ENCODE results near the gene ELMOD3.
"Not testable (repeated sequence)": the region's sequence is repeated elsewhere in the genome, so short reads cannot be mapped to it uniquely, and the experiment has no call there.

Gene ELMOD3

GRCh38 chr2:85354286-85355072 is at the start of gene ELMOD3, which contains the start of gene RETSAT:
TSS of gene ELMOD3 (plus strand) at chr2:85354769. CDS start at chr2:85357199, 2,430 bp downstream.
TSS of gene RETSAT (minus strand) at chr2:85354528. CDS start at chr2:85354507, 21 bp downstream.
- peak; percentile 98 for DNase-seq

GRCh38 chr2:85307527-85307897 is 47.1 kb upstream of the ELMOD3 start:
- no peak for DNase-seq

- no peak for DNase-seq
Measured at GRCh38 chr2:85308201-85308600, 46.4 kb upstream of the ELMOD3 start.

GRCh38 chr2:85308896-85309555 is 45.5 kb upstream of the ELMOD3 start:
- peak; percentile 45 for DNase-seq

GRCh38 chr2:85309699-85310321 is 44.8 kb upstream of the ELMOD3 start:
- no peak for DNase-seq

GRCh38 chr2:85310330-85310729 is 44.2 kb upstream of the ELMOD3 start:
- DNase-seq, result no peak

GRCh38 chr2:85312404-85312803 is 42.2 kb upstream of the ELMOD3 start:
- DNase-seq, result no peak

- no peak for DNase-seq
Measured at GRCh38 chr2:85314884-85315242, 39.7 kb upstream of the ELMOD3 start.

- not testable (repeated sequence) for DNase-seq
Measured at GRCh38 chr2:85315921-85316320, 38.6 kb upstream of the ELMOD3 start.

- DNase-seq, result no peak
Measured at GRCh38 chr2:85318222-85319074, 36.1 kb upstream of the ELMOD3 start.

GRCh38 chr2:85319796-85320195 is 34.8 kb upstream of the ELMOD3 start:
- DNase-seq, result no peak

GRCh38 chr2:85323351-85323987 is 31.1 kb upstream of the ELMOD3 start:
- DNase-seq, result no peak

- DNase-seq, result not testable (repeated sequence)
Measured at GRCh38 chr2:85323988-85324367, 30.6 kb upstream of the ELMOD3 start.

GRCh38 chr2:85324639-85325465 is 29.7 kb upstream of the ELMOD3 start:
- DNase-seq, result no peak

GRCh38 chr2:85325466-85325811 is 29.1 kb upstream of the ELMOD3 start:
- no peak for DNase-seq

GRCh38 chr2:85326406-85327159 is 28.0 kb upstream of the ELMOD3 start:
- DNase-seq, result no peak

GRCh38 chr2:85327160-85327821 is 27.3 kb upstream of the ELMOD3 start:
- peak; percentile 63 for DNase-seq

GRCh38 chr2:85327822-85328617 is 26.5 kb upstream of the ELMOD3 start, which contains the start of gene TGOLN2:
TSS of gene TGOLN2 (minus strand) at chr2:85327989. CDS start at chr2:85327962, 27 bp downstream.
- peak; percentile 90 for DNase-seq

GRCh38 chr2:85329181-85329651 is 25.4 kb upstream of the ELMOD3 start:
- DNase-seq, result no peak
